ENCODE results near the gene PHF2. TPM values are rescaled to one million over a fixed set of nuclear protein-coding genes. Genes with fewer than 3 reads are reported as not detected.

Gene PHF2
- total and polyA plus RNA-seq, 9 of the 15 experiments (the other 6 are each of a cell fraction or from before 2014, with no cell fraction given) = 0.37 to 14.4 (median 8.1) TPM

DNA sequence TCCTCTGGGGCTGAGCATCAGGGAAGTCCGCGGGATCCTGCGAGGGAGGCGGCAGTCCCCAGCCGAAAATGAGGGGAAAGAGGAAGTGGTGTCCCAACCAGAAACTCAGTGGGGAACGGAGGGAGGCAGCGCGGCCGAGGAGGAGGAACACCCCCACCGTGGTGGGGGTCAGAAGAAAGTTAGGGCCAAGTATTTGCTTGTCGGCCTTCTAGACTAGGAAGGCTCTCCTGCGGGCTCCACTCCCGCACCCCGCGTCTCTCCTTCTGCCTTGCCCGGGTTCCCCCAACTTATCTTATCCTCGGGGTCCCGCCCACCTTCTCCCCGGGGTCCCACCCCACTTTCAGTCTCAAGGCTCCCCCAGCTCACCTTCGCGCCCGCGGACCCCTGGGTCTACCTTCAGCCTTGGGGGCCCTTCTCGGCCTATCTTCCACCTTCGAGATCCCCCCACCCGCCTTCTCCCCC lies 557 bp upstream of the PHF2 start (continued):
- TF ChIP-seq, protein P1, sequence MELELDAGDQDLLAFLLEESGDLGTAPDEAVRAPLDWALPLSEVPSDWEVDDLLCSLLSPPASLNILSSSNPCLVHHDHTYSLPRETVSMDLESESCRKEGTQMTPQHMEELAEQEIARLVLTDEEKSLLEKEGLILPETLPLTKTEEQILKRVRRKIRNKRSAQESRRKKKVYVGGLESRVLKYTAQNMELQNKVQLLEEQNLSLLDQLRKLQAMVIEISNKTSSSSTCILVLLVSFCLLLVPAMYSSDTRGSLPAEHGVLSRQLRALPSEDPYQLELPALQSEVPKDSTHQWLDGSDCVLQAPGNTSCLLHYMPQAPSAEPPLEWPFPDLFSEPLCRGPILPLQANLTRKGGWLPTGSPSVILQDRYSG (tag; conservative IDR thresholded peaks at IDR 0.05; ENCODE audit: low read depth) = no peak
- no peak for TF ChIP-seq FUS (optimal IDR thresholded peaks at IDR 0.05; ENCODE audit: low read depth, low read length)
- no peak for TF ChIP-seq ZNF695 (CRISPR knock-in tag; IDR thresholded peaks at IDR 0.05)
- no peak for TF ChIP-seq CC2D1A (IDR thresholded peaks at IDR 0.05)
- TF ChIP-seq MED1 (CRISPR knock-in tag; IDR thresholded peaks at IDR 0.05; ENCODE audit: borderline replicate concordance) = no peak
- no peak for TF ChIP-seq ZNF785 (CRISPR knock-in tag; IDR thresholded peaks at IDR 0.05)
- TF ChIP-seq PHB (CRISPR knock-in tag; IDR thresholded peaks at IDR 0.05) = no peak
- TF ChIP-seq, protein P2, sequence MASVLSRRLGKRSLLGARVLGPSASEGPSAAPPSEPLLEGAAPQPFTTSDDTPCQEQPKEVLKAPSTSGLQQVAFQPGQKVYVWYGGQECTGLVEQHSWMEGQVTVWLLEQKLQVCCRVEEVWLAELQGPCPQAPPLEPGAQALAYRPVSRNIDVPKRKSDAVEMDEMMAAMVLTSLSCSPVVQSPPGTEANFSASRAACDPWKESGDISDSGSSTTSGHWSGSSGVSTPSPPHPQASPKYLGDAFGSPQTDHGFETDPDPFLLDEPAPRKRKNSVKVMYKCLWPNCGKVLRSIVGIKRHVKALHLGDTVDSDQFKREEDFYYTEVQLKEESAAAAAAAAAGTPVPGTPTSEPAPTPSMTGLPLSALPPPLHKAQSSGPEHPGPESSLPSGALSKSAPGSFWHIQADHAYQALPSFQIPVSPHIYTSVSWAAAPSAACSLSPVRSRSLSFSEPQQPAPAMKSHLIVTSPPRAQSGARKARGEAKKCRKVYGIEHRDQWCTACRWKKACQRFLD (CRISPR knock-in tag; IDR thresholded peaks at IDR 0.05) = no peak
- TF ChIP-seq ATF7 (IDR thresholded peaks at IDR 0.05) = peak; percentile 21; the same call in 1 of the 2 replicates
- TF ChIP-seq NFE2 (IDR thresholded peaks at IDR 0.05; ENCODE audit: low read depth) = no peak
- no peak for TF ChIP-seq PRPF4 (IDR thresholded peaks at IDR 0.05; ENCODE audit: insufficient read depth, low read depth, low read length, poor library complexity, severe bottlenecking)
- TF ChIP-seq ELF1 (tag; IDR thresholded peaks at IDR 0.05) = peak; percentile 53; the same call in 1 of the 2 replicates
